Karpas-422 (cell line): ENCODE measurements around the gene SMARCD1. TPM values are rescaled to one million over a fixed set of nuclear protein-coding genes. Genes with fewer than 3 reads are reported as not detected.

ENCODE experiments used
- DNase-seq: peaks from one replicate; pipeline ENCODE4 v3.0.0-alpha.2; 2015
- H2AFZ ChIP-seq: fragments of 200-600 bp; sonication (generic); 2 replicates; pipeline ENCODE4 v1.6.1; 2014; ENCODE audit warnings: antibody characterized with exemption, low read length, mixed read lengths
- H3K27ac ChIP-seq: fragments of 200-600 bp; sonication (generic); 2 replicates; pipeline ENCODE4 v1.5.1; 2014; ENCODE audit warnings: mild to moderate bottlenecking, low read length, moderate library complexity
- H3K27me3 ChIP-seq: fragments of 200-600 bp; sonication (generic); 2 replicates; pipeline ENCODE4 v1.6.1; 2014; ENCODE audit warnings: low read length, mixed read lengths
- H3K36me3 ChIP-seq: fragments of 200-600 bp; sonication (generic); 2 replicates; pipeline ENCODE4 v1.6.1; 2014; ENCODE audit warnings: low read length, mixed read lengths; ENCODE audit not compliant: insufficient read depth
- H3K4me1 ChIP-seq: fragments of 200-600 bp; sonication (generic); 2 replicates; pipeline ENCODE4 v1.6.1; 2014; ENCODE audit warnings: mild to moderate bottlenecking, low read length, mixed read lengths
- H3K4me2 ChIP-seq: fragments of 200-600 bp; sonication (generic); 2 replicates; pipeline ENCODE4 v1.6.1; 2014; ENCODE audit warnings: low read length, low read depth, mild to moderate bottlenecking; ENCODE audit not compliant: poor library complexity, severe bottlenecking
- H3K4me3 ChIP-seq: fragments of 200-600 bp; sonication (generic); 2 replicates; pipeline ENCODE4 v1.5.1; 2014; ENCODE audit warnings: mild to moderate bottlenecking, antibody characterized with exemption, low read length, mixed read lengths
- H3K79me2 ChIP-seq: fragments of 200-600 bp; sonication (generic); 2 replicates; pipeline ENCODE4 v1.6.1; 2014; ENCODE audit warnings: mild to moderate bottlenecking, low read length, mixed read lengths
- H3K9ac ChIP-seq: fragments of 200-600 bp; sonication (generic); 2 replicates; pipeline ENCODE4 v1.6.0; 2014; ENCODE audit warnings: low read length
- H3K9me2 ChIP-seq: fragments of 200-600 bp; sonication (generic), shearing (Covaris generic); replicated peaks from 2 replicates; pipeline ENCODE4 v1.6.0; 2014; ENCODE audit warnings: mild to moderate bottlenecking, low read length, moderate library complexity; ENCODE audit not compliant: insufficient read depth
- H3K9me3 ChIP-seq: fragments of 300-700, 200-600 bp; sonication (generic); 2 replicates; pipeline ENCODE4 v1.6.1; 2014; ENCODE audit warnings: low read length, mixed read lengths
- H4K20me1 ChIP-seq: fragments of 200-600 bp; sonication (generic); 2 replicates; pipeline ENCODE4 v1.6.1; 2014; ENCODE audit warnings: mild to moderate bottlenecking, antibody characterized with exemption, low read length, low read depth; ENCODE audit not compliant: insufficient read depth
- total RNA-seq: library from RNA; depleted of rRNA; stranded (reverse); fragments of >200 nt; shearing (Covaris generic); gene quantifications from 2 replicates; pipeline ENCODE4 v1.2.3, GENCODE V29; 2014; ENCODE audit warnings: low replicate concordance

Gene SMARCD1
- total RNA-seq, 1 experiment from 2014 or later, result 124 TPM

- no peak for DNase-seq
- peaks cover 12% of the 10 kb centered on the region; the same call in 1 of the 2 replicates for H3K36me3 ChIP-seq
- H3K9me3 ChIP-seq, result no peaks in the 10 kb centered on the region
- no peaks in the 10 kb centered on the region for H4K20me1 ChIP-seq
- H2AFZ ChIP-seq, result no peak overlapping the region
- H3K4me3 ChIP-seq, result no peak overlapping the region
- H3K27ac ChIP-seq, result peak overlapping the region; percentile 61
- H3K4me1 ChIP-seq, result peaks cover 39% of the 10 kb centered on the region
- H3K27me3 ChIP-seq, result no peaks in the 10 kb centered on the region
- H3K9ac ChIP-seq, result 0 out of 2 replicates have a peak overlapping the region, but pooled peaks have one; percentile 10
- H3K4me2 ChIP-seq, result peak overlapping the region; percentile 36
- H3K79me2 ChIP-seq, result no peaks in the 10 kb centered on the region
- H3K9me2 ChIP-seq, result no peaks in the 10 kb centered on the region
Measured at GRCh38 chr12:50101663-50102062, 16.5 kb downstream of the SMARCD1 start.

- Histone ChIP-seq H3K79me2 (no peaks in the 10 kb centered on the region), H2AFZ (no peak overlapping the region), H3K27me3 (no peaks in the 10 kb centered on the region), H3K36me3 (peaks cover 8% of the 10 kb centered on the region; the same call in 1 of the 2 replicates), H3K9ac (peak overlapping the region; percentile 10; the same call in 1 of the 2 replicates), H3K4me3 (no peak overlapping the region), H3K4me2 (peak overlapping the region; percentile 36), H3K27ac (peak overlapping the region; percentile 61), H4K20me1 (no peaks in the 10 kb centered on the region), H3K9me2 (no peaks in the 10 kb centered on the region), H3K4me1 (peaks cover 39% of the 10 kb centered on the region), H3K9me3 (no peaks in the 10 kb centered on the region)
- no peak for DNase-seq
Measured at GRCh38 chr12:50102131-50102531, 17.0 kb downstream of the SMARCD1 start.

GRCh38 chr12:50102646-50103309 is 17.6 kb downstream of the SMARCD1 start:
- Histone ChIP-seq H3K9me2 (no peaks in the 10 kb centered on the region), H3K27me3 (no peaks in the 10 kb centered on the region), H3K9ac (peak overlapping the region; percentile 43; the same call in 1 of the 2 replicates), H3K4me2 (no peak overlapping the region), H2AFZ (no peak overlapping the region), H3K79me2 (no peaks in the 10 kb centered on the region), H3K9me3 (no peaks in the 10 kb centered on the region), H3K36me3 (peaks cover 8% of the 10 kb centered on the region; the same call in 1 of the 2 replicates), H3K27ac (peak overlapping the region; percentile 61), H3K4me1 (peaks cover 39% of the 10 kb centered on the region), H3K4me3 (no peak overlapping the region), H4K20me1 (no peaks in the 10 kb centered on the region)
- peak; percentile 60 for DNase-seq

- Histone ChIP-seq H3K4me3 (no peak overlapping the region), H3K27ac (peak overlapping the region; percentile 61), H3K4me1 (peaks cover 39% of the 10 kb centered on the region), H4K20me1 (no peaks in the 10 kb centered on the region), H3K4me2 (no peak overlapping the region), H3K9me2 (no peaks in the 10 kb centered on the region), H2AFZ (no peak overlapping the region), H3K27me3 (no peaks in the 10 kb centered on the region), H3K9ac (peak overlapping the region; percentile 43; the same call in 1 of the 2 replicates), H3K9me3 (no peaks in the 10 kb centered on the region), H3K79me2 (no peaks in the 10 kb centered on the region), H3K36me3 (peaks cover 8% of the 10 kb centered on the region; the same call in 1 of the 2 replicates)
- no peak for DNase-seq
Measured at GRCh38 chr12:50103351-50103750, 18.2 kb downstream of the SMARCD1 start.

GRCh38 chr12:50103767-50104321 is 18.7 kb downstream of the SMARCD1 start, which contains the start of gene GPD1:
Gene GPD1, plus strand, starts transcription at chr12:50104008. Its CDS starts 43 bp downstream, at chr12:50104051.
- peaks cover 8% of the 10 kb centered on the region; the same call in 1 of the 2 replicates for H3K36me3 ChIP-seq
- H3K79me2 ChIP-seq, result no peaks in the 10 kb centered on the region
- no peaks in the 10 kb centered on the region for H4K20me1 ChIP-seq
- H3K9me2 ChIP-seq, result no peaks in the 10 kb centered on the region
- peak within 1 kb of the TSS; percentile 61 for H3K27ac ChIP-seq
- no peak within 1 kb of the TSS for H2AFZ ChIP-seq
- H3K4me2 ChIP-seq, result no peak within 1 kb of the TSS
- H3K27me3 ChIP-seq, result no peaks in the 10 kb centered on the region
- H3K9ac ChIP-seq, result peak within 1 kb of the TSS; percentile 43; the same call in 1 of the 2 replicates
- no peak within 1 kb of the TSS for H3K4me3 ChIP-seq
- DNase-seq, result peak; percentile 69
- peaks cover 39% of the 10 kb centered on the region for H3K4me1 ChIP-seq
- no peaks in the 10 kb centered on the region for H3K9me3 ChIP-seq

GRCh38 chr12:50104417-50105366 is 19.6 kb downstream of the SMARCD1 start:
- no peak overlapping the region for H3K4me2 ChIP-seq
- no peaks in the 10 kb centered on the region for H3K27me3 ChIP-seq
- DNase-seq, result no peak
- no peak overlapping the region for H2AFZ ChIP-seq
- peaks cover 46% of the 10 kb centered on the region for H3K4me1 ChIP-seq
- H3K4me3 ChIP-seq, result no peak overlapping the region
- H3K9me3 ChIP-seq, result no peaks in the 10 kb centered on the region
- H3K27ac ChIP-seq, result no peak overlapping the region
- H4K20me1 ChIP-seq, result no peaks in the 10 kb centered on the region
- no peaks in the 10 kb centered on the region for H3K9me2 ChIP-seq
- no peak overlapping the region for H3K9ac ChIP-seq
- H3K79me2 ChIP-seq, result no peaks in the 10 kb centered on the region
- H3K36me3 ChIP-seq, result peaks cover 8% of the 10 kb centered on the region; the same call in 1 of the 2 replicates

- no peak overlapping the region for H3K9ac ChIP-seq
- H3K36me3 ChIP-seq, result peaks cover 8% of the 10 kb centered on the region; the same call in 1 of the 2 replicates
- no peak overlapping the region for H3K27ac ChIP-seq
- H3K4me1 ChIP-seq, result peaks cover 54% of the 10 kb centered on the region
- no peaks in the 10 kb centered on the region for H4K20me1 ChIP-seq
- no peaks in the 10 kb centered on the region for H3K79me2 ChIP-seq
- no peak for DNase-seq
- no peaks in the 10 kb centered on the region for H3K9me3 ChIP-seq
- H3K9me2 ChIP-seq, result no peaks in the 10 kb centered on the region
- H3K4me3 ChIP-seq, result no peak overlapping the region
- H2AFZ ChIP-seq, result no peak overlapping the region
- no peak overlapping the region for H3K4me2 ChIP-seq
- H3K27me3 ChIP-seq, result no peaks in the 10 kb centered on the region
Measured at GRCh38 chr12:50105913-50106450, 20.8 kb downstream of the SMARCD1 start.
